ENCODE measurements around the gene CCDC85C.

Gene CCDC85C

DNA sequence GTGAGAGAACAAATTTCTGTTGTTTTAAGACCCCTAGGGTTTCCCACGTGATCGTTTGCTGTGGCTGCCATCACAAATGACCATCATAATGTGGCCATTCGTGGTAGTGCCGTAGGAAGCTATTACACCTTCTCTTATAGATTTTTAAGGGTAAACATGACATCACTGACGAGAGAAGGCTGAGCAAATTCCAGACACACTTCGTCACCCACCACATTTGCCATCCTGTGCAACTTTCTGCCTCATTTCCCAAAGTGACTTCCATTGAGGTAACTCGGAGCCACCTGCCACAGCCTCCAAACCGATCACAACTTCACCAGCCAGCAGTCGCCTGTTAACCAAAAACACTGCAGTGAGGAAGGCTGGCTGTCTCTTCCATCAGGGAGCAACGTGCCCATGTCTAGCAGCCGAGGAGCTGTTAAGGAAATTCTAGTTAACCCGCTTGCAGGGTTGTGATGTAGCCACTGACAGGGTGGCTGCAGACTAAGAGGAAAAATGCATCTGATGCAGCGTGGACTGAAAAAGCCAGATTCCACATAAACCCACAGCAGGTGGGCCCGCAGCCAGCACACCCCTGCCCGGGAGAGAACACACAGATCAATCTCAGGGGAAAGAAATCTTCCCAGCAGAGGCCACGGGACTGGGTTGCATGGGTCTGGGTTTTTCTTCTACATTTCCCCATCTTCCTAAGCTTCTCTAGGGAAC lies 44.6 kb downstream of the CCDC85C start:
- DNase-seq (ENCODE audit: low read depth in 2 of 2), result no peak

DNA sequence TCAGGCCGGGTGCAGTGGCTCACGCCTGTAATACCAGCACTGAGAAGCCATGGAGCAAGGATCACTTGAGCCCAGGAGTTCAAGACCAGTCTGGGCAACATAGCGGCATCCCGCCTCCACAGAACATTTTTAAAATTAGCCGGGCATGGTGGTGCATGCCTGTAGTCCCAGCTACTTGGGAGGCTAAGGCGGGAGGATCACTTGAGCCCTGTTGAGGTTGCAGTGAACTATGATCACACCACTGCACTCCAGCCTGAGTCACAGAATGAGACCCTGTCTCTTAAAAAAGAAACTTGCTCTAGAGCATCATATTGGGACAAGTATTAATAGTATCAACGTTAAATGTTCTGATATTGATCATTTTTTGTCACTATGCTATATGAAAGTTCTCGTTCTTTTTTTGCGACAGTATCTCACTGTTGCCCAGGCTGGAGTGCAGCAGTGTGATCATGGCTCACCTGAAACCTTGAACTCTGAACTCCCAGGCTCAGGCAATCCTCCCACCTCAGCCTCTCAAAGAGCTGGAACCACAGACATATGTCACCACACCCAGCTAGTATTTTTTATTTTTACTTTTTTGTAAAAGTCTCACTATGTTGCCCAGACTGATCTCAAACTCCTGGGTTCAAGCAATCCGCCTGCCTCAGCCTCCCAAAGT lies 47.7 kb downstream of the CCDC85C start:
- DNase-seq (ENCODE audit: low read depth in 2 of 2), result no peak

- DNase-seq (ENCODE audit: low read depth in 2 of 2), result no peak
Observed at GRCh38 chr14:99554757-99555531, 49.1 kb downstream of the CCDC85C start.

GRCh38 chr14:99554184-99554583 lies 49.8 kb downstream of the CCDC85C start:
- no peak for DNase-seq (ENCODE audit: low read depth in 2 of 2)

GRCh38 chr14:99552572-99553216 lies 51.3 kb downstream of the CCDC85C start:
- no peak for DNase-seq (ENCODE audit: low read depth in 2 of 2)

- no peak for DNase-seq (ENCODE audit: low read depth in 2 of 2)
Observed at GRCh38 chr14:99552021-99552553, 51.9 kb downstream of the CCDC85C start.

DNA sequence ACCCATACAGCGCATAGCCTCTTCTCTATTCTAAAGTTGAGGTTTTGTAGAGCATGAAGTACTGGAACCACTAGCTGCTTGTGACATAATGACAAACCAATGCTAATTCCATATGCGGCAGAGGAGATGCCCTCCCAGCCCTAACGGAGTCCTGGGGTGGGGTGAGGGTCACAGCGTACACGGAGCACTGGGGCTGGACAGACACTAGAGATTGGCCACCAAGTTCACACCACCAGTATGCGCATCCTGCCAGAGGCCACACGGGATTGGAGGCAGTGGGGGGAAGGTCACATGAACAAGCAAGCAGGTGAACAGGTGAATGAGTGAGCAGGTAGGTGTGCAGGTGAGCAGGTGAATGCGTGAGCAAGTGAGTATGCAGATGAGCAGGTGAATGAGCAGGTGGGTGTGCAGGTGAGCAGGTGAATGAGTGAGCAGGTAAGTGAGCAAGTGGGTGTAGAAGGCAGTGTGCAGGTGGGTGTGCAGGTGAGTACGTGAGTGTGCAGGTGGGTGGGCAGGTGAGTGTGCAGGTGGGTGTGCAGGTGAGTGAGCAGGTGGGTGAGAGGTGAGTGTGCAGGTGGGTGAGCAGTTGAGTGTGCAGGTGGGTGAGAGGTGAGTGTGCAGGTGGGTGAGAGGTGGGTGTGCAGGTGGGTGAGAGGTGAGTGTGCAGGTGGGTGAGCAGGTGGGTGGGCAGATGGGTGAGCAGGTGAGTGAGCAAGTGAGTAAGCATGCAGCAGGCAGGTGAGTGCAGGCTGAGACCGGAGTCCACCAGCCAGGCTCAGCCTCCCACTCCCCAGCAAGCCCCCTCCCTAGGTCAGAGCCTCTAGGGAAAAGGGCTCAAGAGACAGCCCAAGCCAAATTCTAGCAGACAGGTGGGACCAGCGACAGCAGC lies 52.7 kb downstream of the CCDC85C start:
- no peak for DNase-seq (ENCODE audit: low read depth in 2 of 2)

DNA sequence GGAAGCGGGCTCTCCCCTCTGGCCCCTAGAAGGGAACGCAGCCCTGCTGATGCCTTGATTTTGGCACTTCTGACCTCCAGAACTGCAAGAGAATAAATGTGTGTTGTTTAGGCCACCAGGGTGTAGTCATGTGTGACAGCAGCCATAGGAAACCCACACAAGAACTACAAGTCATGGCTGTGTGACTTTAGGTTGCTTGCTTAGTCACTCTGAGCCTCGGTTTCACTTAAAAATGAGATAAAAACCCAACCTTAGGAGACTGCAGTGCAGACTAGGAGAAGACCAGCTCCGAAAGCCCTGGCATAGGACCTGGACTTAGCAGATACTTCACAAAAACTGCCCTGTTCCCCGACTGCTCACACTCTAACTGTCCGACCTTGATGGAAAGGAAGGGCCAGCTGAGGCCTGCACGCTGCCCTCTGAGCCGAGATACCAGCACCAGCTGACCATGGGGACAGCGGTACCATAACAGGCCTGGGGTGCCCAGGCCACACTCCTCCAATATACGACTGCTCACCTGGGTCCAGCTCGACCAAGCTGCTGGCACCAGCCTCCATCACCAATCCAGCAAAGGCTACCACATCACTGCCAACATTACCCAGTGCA lies 53.5 kb downstream of the CCDC85C start:
- no peak for DNase-seq (ENCODE audit: low read depth in 2 of 2)

- no peak for DNase-seq (ENCODE audit: low read depth in 2 of 2)
Observed at GRCh38 chr14:99549684-99550083, 54.3 kb downstream of the CCDC85C start.

DNA sequence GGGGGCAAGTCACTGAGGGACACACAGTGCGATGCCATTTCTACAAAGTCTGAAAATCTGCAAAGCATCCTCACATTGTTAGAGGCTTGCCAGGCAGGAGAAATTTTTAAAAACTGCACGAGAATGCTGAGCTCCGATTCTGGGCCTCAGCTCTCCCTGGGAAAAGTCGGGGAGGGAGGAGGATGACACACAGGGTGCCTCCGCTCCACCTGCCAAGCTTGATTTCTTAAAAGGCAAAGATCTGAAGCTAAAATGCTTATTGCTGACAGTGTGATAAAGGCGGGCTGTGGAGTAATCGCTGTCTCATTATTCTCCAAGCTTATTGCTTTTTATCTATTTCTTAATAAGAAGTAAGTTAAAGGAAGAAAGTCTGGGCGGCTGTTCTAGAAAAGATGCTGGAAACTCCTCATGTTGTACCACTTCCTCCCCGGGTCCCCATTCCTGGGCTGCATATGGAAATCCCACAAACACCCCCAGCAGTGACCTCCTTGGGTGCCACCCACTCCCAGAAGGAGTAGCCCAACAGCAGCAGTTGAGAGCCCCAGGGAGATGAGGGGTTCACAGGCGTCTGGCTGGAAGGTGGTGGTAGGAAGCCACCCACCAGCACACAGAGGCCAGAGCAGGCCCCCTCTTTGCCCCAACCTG lies 55.0 kb downstream of the CCDC85C start:
- DNase-seq (ENCODE audit: low read depth in 2 of 2), result no peak

GRCh38 chr14:99548255-99548654 lies 55.8 kb downstream of the CCDC85C start:
- DNase-seq (ENCODE audit: low read depth in 2 of 2), result no peak

GRCh38 chr14:99546234-99546879 lies 57.6 kb downstream of the CCDC85C start:
- DNase-seq (ENCODE audit: low read depth in 2 of 2), result no peak

DNA sequence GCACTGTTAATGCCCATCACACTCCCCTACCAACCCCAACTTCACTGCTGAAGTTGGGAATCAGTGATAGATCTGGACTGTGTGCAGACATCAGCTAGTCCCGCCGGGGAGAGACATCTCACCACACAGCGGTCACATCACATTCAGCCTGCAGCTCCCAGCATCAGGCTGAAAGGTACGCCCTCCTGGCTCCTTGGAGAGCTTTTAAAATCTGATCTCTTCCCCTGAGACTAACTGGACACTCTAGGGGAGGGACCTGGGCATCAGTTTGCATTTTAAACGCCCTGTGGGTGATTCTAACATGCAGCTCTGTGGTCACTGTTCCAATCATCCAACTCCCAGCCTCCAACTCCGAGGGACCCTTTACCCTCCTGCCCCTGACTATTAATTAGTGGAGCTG lies 58.4 kb downstream of the CCDC85C start:
- DNase-seq (ENCODE audit: low read depth in 2 of 2), result no peak

DNA sequence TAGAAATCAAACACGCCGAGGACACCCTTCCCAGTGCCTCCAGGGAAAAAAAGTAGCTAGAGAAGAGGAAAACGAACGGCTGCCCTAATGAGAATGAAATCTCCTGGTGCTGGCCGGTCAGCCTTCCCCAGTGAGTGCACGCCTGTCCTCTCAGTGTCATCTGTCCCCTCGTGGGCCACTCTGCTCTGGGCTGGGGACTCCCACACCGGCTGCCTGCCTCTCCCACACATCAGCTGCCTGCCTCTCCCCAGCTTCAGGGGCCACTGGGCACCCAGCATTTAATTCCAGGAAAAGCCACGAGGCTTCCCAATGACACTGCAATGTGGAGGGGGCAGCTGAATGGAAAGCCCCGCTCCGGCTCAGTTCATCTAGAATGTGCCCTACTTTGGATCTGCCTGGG lies 59.0 kb downstream of the CCDC85C start:
- no peak for DNase-seq (ENCODE audit: low read depth in 2 of 2)

GRCh38 chr14:99543985-99544384 lies 60.0 kb downstream of the CCDC85C start:
- DNase-seq (ENCODE audit: low read depth in 2 of 2), result no peak

- DNase-seq (ENCODE audit: low read depth in 2 of 2), result no peak
Observed at GRCh38 chr14:99543370-99543769, 60.6 kb downstream of the CCDC85C start.

DNA sequence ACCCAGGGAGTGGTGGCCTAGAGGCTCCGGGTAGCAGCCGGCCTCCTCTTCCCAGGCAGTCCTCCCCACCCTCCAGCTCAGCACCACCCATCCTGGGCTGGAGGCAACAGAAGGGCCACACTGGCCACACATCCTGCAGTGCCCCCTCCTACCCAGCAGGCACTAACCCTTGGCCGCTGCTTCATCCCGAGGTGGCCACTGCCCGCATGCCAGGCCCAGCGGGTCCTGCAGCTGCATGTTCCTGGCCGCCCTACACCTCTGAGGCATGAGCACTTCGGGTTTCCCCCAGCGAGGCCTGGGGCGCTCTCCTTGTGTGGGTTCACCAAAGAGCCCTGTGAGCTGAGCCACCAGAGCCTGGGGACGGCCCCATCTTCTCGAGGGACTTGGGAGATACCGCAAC lies 61.4 kb downstream of the CCDC85C start:
- no peak for DNase-seq (ENCODE audit: low read depth in 2 of 2)

GRCh38 chr14:99541677-99542470 lies 62.1 kb downstream of the CCDC85C start:
- no peak for DNase-seq (ENCODE audit: low read depth in 2 of 2)

DNA sequence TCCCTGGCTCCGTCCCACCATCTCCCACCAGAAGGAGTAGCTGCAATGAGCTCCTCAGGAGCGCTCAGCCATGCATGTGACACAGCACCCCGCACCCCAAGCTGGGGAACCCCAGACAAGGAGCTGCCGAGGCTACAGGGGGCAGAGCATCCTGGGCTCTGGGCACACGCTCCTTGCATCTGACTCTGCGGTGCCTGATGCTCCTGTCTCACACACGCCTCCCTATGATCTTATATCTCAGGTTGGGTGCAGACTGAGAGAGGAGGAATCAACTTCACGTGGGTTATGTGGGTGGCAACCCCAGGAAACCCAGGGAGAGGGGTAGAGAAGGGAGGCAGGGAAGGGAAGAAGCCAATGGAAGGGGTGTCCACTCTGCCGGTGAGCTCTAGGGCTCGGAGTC lies 62.8 kb downstream of the CCDC85C start:
- DNase-seq (ENCODE audit: low read depth in 2 of 2), result no peak
